Testis (tissue), 3 donors: Measurements from ENCODE around the gene HP1BP3. TPM values are rescaled to one million over a fixed set of nuclear protein-coding genes. Genes with fewer than 3 reads are reported as not detected.

Experiments
- DNase-seq: peaks from one replicate; pipeline ENCODE4 v3.0.0-alpha.2; 2019
- H3K27ac ChIP-seq, 2 donors: fragments of 200-600 bp; sonication (generic); one replicate each; pipeline ENCODE4 v1.5.1; 2019
- H3K27me3 ChIP-seq: fragments of 200-600 bp; sonication (generic); one replicate; pipeline ENCODE4 v1.5.1; 2019
- H3K36me3 ChIP-seq: fragments of 200-600 bp; sonication (generic); one replicate; pipeline ENCODE4 v1.5.1; 2017; ENCODE audit warnings: low read depth; ENCODE audit errors: missing control alignments
- H3K4me1 ChIP-seq: fragments of 200-600 bp; sonication (generic); one replicate; pipeline ENCODE4 v1.5.1; 2019
- H3K4me3 ChIP-seq, 2 donors: fragments of 200-600 bp; sonication (generic); one replicate each; pipeline ENCODE4 v1.5.1; 2017 to 2019
- H3K9me3 ChIP-seq: fragments of 200-600 bp; sonication (generic); one replicate; pipeline ENCODE4 v1.5.1; 2017
- CTCF ChIP-seq, 3 experiments: fragments of 450-650 bp in 2 of 3; fragments of 200-600 bp in 1 of 3; sonication (generic) in 1 of 3; IDR thresholded peaks; one replicate each; pipeline ENCODE4 v1.5.1; 2016 to 2019; ENCODE audit warnings: antibody characterized with exemption in 3 of 3, mild to moderate bottlenecking in 2 of 3, moderate library complexity in 1 of 3
- POLR2A ChIP-seq: fragments of 450-650 bp; IDR thresholded peaks from one replicate; pipeline ENCODE4 v1.6.1; 2017; ENCODE audit warnings: antibody characterized with exemption, mild to moderate bottlenecking, moderate library complexity
- WGBS, 2 donors: methylation state at CpG; one replicate each; pipeline ENCODE4 v1.1.5; 2018; 5-methylcytosine and 5-hydroxymethylcytosine counted together
- intact Hi-C: fragments of 100-400 bp; cut with DNase I; formaldehyde crosslinking; loops from one replicate; pipeline ENCODE4 v1.15.1; 2023; ENCODE audit warnings: low total_unique reads
- polyA plus RNA-seq: library from polyadenylated mRNA; stranded (reverse); fragments of 350-450 nt; fragmentation: Illumina TruSeq; extraction: RNeasy Lipid Tissue Mini Kit (QIAGEN cat#74804); gene quantifications from one replicate; pipeline ENCODE4 v1.2.3, GENCODE V29; 2014; ENCODE audit warnings: low read depth, low replicate concordance; ENCODE audit not compliant: insufficient read depth
- total RNA-seq, 2 donors: library from RNA; depleted of rRNA; stranded (reverse); fragments of >200 nt; gene quantifications; one replicate each; pipeline ENCODE4 v1.2.3, GENCODE V29; 2016

The HP1BP3 gene
- total and polyA plus RNA-seq, 3 donors from 2014 or later, result 165 to 401 (median 347) TPM

GRCh38 chr1:20729990-20730689 is 57.0 kb downstream of the HP1BP3 start:
- H3K4me1 ChIP-seq, result peaks cover 18% of the 10 kb centered on the region
- TF ChIP-seq POLR2A (no peak), CTCF (IDR thresholded peaks at IDR 0.05) (no peak)
- no peaks in the 10 kb centered on the region for H3K9me3 ChIP-seq
- intact Hi-C loops, result no loop called here
- H3K27ac ChIP-seq, result no peak overlapping the region
- DNase-seq, result peak; percentile 10
- no peak overlapping the region for H3K4me3 ChIP-seq
- no peaks in the 10 kb centered on the region for H3K36me3 ChIP-seq
- no peaks in the 10 kb centered on the region for H3K27me3 ChIP-seq
- WGBS, 2 donors, result 39 to 42% methylated on average over 18 to 19 of the region's 19 CpGs

GRCh38 chr1:20729155-20729931 is 57.8 kb downstream of the HP1BP3 start:
- Histone ChIP-seq H3K4me3 (no peak overlapping the region), H3K27me3 (no peaks in the 10 kb centered on the region), H3K9me3 (no peaks in the 10 kb centered on the region), H3K36me3 (no peaks in the 10 kb centered on the region), H3K27ac (no peak overlapping the region), H3K4me1 (peaks cover 18% of the 10 kb centered on the region)
- peak; percentile 12 for DNase-seq
- 65 to 68% methylated on average over 4 to 14 of the region's 14 CpGs for WGBS, 2 donors
- intact Hi-C loops, result no loop called here
- no peak for TF ChIP-seq CTCF (IDR thresholded peaks at IDR 0.05)
- no peak for TF ChIP-seq POLR2A

- H3K27ac ChIP-seq, result no peak overlapping the region
- peak; percentile 10 for DNase-seq
- no peak for TF ChIP-seq POLR2A
- no peak for TF ChIP-seq CTCF (IDR thresholded peaks at IDR 0.05)
- no peaks in the 10 kb centered on the region for H3K27me3 ChIP-seq
- H3K4me1 ChIP-seq, result peaks cover 15% of the 10 kb centered on the region
- WGBS, 2 donors, result 83% methylated on average over 9 of the region's 9 CpGs
- no peaks in the 10 kb centered on the region for H3K36me3 ChIP-seq
- intact Hi-C loops, result no loop called here
- H3K9me3 ChIP-seq, result no peaks in the 10 kb centered on the region
- no peak overlapping the region for H3K4me3 ChIP-seq
Observed at GRCh38 chr1:20728371-20729154, 58.5 kb downstream of the HP1BP3 start.

- DNase-seq, result peak; percentile 12
- H3K27ac ChIP-seq, result no peak overlapping the region
- TF ChIP-seq POLR2A (no peak), CTCF (IDR thresholded peaks at IDR 0.05) (no peak)
- peaks cover 8% of the 10 kb centered on the region for H3K4me1 ChIP-seq
- WGBS, 2 donors, result 77 to 84% methylated on average over 6 to 12 of the region's 13 CpGs
- no peak overlapping the region for H3K4me3 ChIP-seq
- H3K9me3 ChIP-seq, result no peaks in the 10 kb centered on the region
- H3K36me3 ChIP-seq, result no peaks in the 10 kb centered on the region
- intact Hi-C loops, result no loop called here
- no peaks in the 10 kb centered on the region for H3K27me3 ChIP-seq
Observed at GRCh38 chr1:20727746-20728316, 59.3 kb downstream of the HP1BP3 start.
